Smooth muscle cell (in vitro differentiated cells): ENCODE results near the gene LRRN4. TPM values are rescaled to one million over a fixed set of nuclear protein-coding genes. Genes with fewer than 3 reads are reported as not detected.

ENCODE experiments used
- DNase-seq: peaks from one replicate; lab custom pipeline; 2025; ENCODE audit not compliant: unreplicated experiment; lab: John Stamatoyannopoulos, UW
- H2AFZ ChIP-seq: fragments of 200-600 bp; sonication (generic); 2 replicates; pipeline ENCODE4 v1.6.0; 2016; ENCODE audit warnings: antibody characterized with exemption, low read depth, mild to moderate bottlenecking
- H3F3A ChIP-seq: fragments of 200-600 bp; sonication (generic); 2 replicates; pipeline ENCODE4 v1.6.0; 2017; ENCODE audit warnings: antibody characterized with exemption, low read depth
- H3K27ac ChIP-seq: fragments of 200-600 bp; sonication (generic); 2 replicates; pipeline ENCODE4 v1.5.1; 2016; ENCODE audit warnings: low read depth, mild to moderate bottlenecking
- H3K27me3 ChIP-seq: fragments of 200-600 bp; sonication (generic); 2 replicates; pipeline ENCODE4 v1.6.1; 2016; ENCODE audit warnings: low read depth, mild to moderate bottlenecking
- H3K36me3 ChIP-seq: fragments of 200-600 bp; sonication (generic); 2 replicates; pipeline ENCODE4 v1.5.1; 2016; ENCODE audit warnings: low read depth
- H3K4me1 ChIP-seq: fragments of 200-600 bp; sonication (generic); 2 replicates; pipeline ENCODE4 v1.5.1; 2016; ENCODE audit warnings: low read depth
- H3K4me2 ChIP-seq: fragments of 200-600 bp; sonication (generic); 2 replicates; pipeline ENCODE4 v1.6.0; 2016; ENCODE audit warnings: mild to moderate bottlenecking
- H3K4me3 ChIP-seq: fragments of 200-600 bp; sonication (generic); 2 replicates; pipeline ENCODE4 v1.5.1; 2016; ENCODE audit warnings: mild to moderate bottlenecking
- H3K79me2 ChIP-seq: fragments of 200-600 bp; sonication (generic); 2 replicates; pipeline ENCODE4 v1.6.0; 2016; ENCODE audit warnings: low read depth, mild to moderate bottlenecking
- H3K9ac ChIP-seq: fragments of 200-600 bp; sonication (generic); 2 replicates; pipeline ENCODE4 v1.6.0; 2016; ENCODE audit warnings: low read depth
- H3K9me3 ChIP-seq: fragments of 200-600 bp; sonication (generic); replicated peaks from 2 replicates; pipeline ENCODE4 v1.5.1; 2016; ENCODE audit warnings: low read depth
- H4K20me1 ChIP-seq: fragments of 200-600 bp; sonication (generic); 2 replicates; pipeline ENCODE4 v1.6.0; 2016; ENCODE audit warnings: low read depth
- CTCF ChIP-seq: fragments of 200-600 bp; sonication (generic); IDR thresholded peaks from 2 replicates; pipeline ENCODE4 v1.5.1; 2017; ENCODE audit warnings: borderline replicate concordance, mild to moderate bottlenecking, antibody characterized with exemption; ENCODE audit not compliant: insufficient read depth, poor library complexity, severe bottlenecking
- WGBS: methylation state at CpG from one replicate; pipeline ENCODE4 v1.1.7; 2016; ENCODE audit warnings: low lambda C conversion rate; 5-methylcytosine and 5-hydroxymethylcytosine counted together
- polyA plus RNA-seq: library from polyadenylated mRNA; unstranded; fragments of >200 nt; fragmentation: Nextera tagmentation; extraction: Ambion mirVana; gene quantifications from 2 replicates; pipeline ENCODE4 v1.2.1, GENCODE V29; 2016
- total RNA-seq: library from RNA; depleted of rRNA; stranded (reverse); fragments of >200 nt; gene quantifications from 2 replicates; pipeline ENCODE4 v1.2.3, GENCODE V29; 2014

LRRN4 gene
- total and polyA plus RNA-seq, 2 experiments from 2014 or later = 3.9 to 5.7 TPM

GRCh38 chr20:6081236-6081635 is 27.4 kb upstream of the LRRN4 start:
- no peak for DNase-seq
- Histone ChIP-seq H3K4me2 (no peak overlapping the region), H3K27me3 (no peaks in the 10 kb centered on the region), H2AFZ (no peak overlapping the region), H3K36me3 (no peaks in the 10 kb centered on the region), H3K27ac (no peak overlapping the region), H3K79me2 (no peaks in the 10 kb centered on the region), H4K20me1 (no peaks in the 10 kb centered on the region), H3K9me3 (no peaks in the 10 kb centered on the region), H3F3A (no peaks in the 10 kb centered on the region), H3K4me1 (no peaks in the 10 kb centered on the region), H3K4me3 (no peak overlapping the region), H3K9ac (no peak overlapping the region)
- TF ChIP-seq CTCF = no peak
- 93% methylated on average over 2 of the region's 2 CpGs for WGBS

- no peak overlapping the region for H3K4me3 ChIP-seq
- TF ChIP-seq CTCF = no peak
- no peaks in the 10 kb centered on the region for H3K27me3 ChIP-seq
- H3K36me3 ChIP-seq = no peaks in the 10 kb centered on the region
- H3K27ac ChIP-seq = no peak overlapping the region
- H3K4me2 ChIP-seq = no peak overlapping the region
- H3K79me2 ChIP-seq = no peaks in the 10 kb centered on the region
- DNase-seq = no peak
- H4K20me1 ChIP-seq = no peaks in the 10 kb centered on the region
- H2AFZ ChIP-seq = no peak overlapping the region
- H3K9me3 ChIP-seq = no peaks in the 10 kb centered on the region
- peaks cover 3% of the 10 kb centered on the region for H3F3A ChIP-seq
- no peak overlapping the region for H3K9ac ChIP-seq
- WGBS = 73% methylated on average over 2 of the region's 2 CpGs
- H3K4me1 ChIP-seq = no peaks in the 10 kb centered on the region
Observed at GRCh38 chr20:6079016-6079415, 25.2 kb upstream of the LRRN4 start.

- H3K4me2 ChIP-seq = no peak overlapping the region
- H3K9ac ChIP-seq = no peak overlapping the region
Observed at GRCh38 chr20:6075428-6076219, 21.8 kb upstream of the LRRN4 start.

More at GRCh38 chr20:6075428-6076219, 21.8 kb upstream of the LRRN4 start:
- Histone ChIP-seq H3K27me3 (no peaks in the 10 kb centered on the region), H3K36me3 (no peaks in the 10 kb centered on the region), H4K20me1 (no peaks in the 10 kb centered on the region), H3K79me2 (no peaks in the 10 kb centered on the region), H3K27ac (peak overlapping the region; percentile 7), H2AFZ (no peak overlapping the region), H3K4me1 (no peaks in the 10 kb centered on the region), H3F3A (peaks cover 4% of the 10 kb centered on the region), H3K9me3 (no peaks in the 10 kb centered on the region), H3K4me3 (no peak overlapping the region)
- no peak for TF ChIP-seq CTCF
- WGBS = 63% methylated on average over 8 of the region's 8 CpGs
- no peak for DNase-seq
